B cell (primary cell): ENCODE results near the gene ANAPC15. TPM values are rescaled to one million over a fixed set of nuclear protein-coding genes. Genes with fewer than 3 reads are reported as not detected.

ENCODE experiments used
- ATAC-seq: fragments of 200-7000 bp; cut with Tn5 transposase; one replicate; pipeline ENCODE4 v1.10.0; 2021; ENCODE audit warnings: low read depth, mild to moderate bottlenecking, moderate number of reproducible peaks, moderate library complexity
- CTCF ChIA-PET: fragments of 350-600 bp; sonication (Branson Sonifier 250); formaldehyde crosslinking; loops from one replicate; lab custom pipeline; 2021; ENCODE audit warnings: antibody characterized with exemption, inconsistent platforms; lab: Charles Lee
- POLR2A ChIA-PET: fragments of 350-600 bp; sonication (Branson Sonifier 250); formaldehyde crosslinking; loops from one replicate; lab custom pipeline; 2021; ENCODE audit warnings: antibody characterized with exemption; lab: Charles Lee
- DNase-seq: peaks from one replicate; pipeline ENCODE4 v3.0.0; 2013
- H2AFZ ChIP-seq: 2 replicates; pipeline ENCODE4 v1.6.1; 2012; ENCODE audit warnings: mild to moderate bottlenecking, low read depth, low read length; ENCODE audit not compliant: insufficient read depth, poor library complexity, severe bottlenecking
- H3K27ac ChIP-seq, 2 donors: 1 replicate in 1 of 2; 2 replicates in 1 of 2; pipeline ENCODE4 v1.5.1; 2012 to 2013; ENCODE audit warnings: low read length in 2 of 2, mild to moderate bottlenecking in 2 of 2, moderate library complexity in 1 of 2
- H3K27me3 ChIP-seq, 4 experiments: fragments of 200-600 bp in 1 of 4; sonication (generic) in 1 of 4; replicated peaks in 1 of 4; 1 replicate in 2 of 4; 2 replicates in 2 of 4; pipeline versions ENCODE4 v1.6.1 to v1.7.0; 2013 to 2016; ENCODE audit warnings: low read length in 3 of 4, mild to moderate bottlenecking in 2 of 4, mixed read lengths in 1 of 4, moderate library complexity in 1 of 4; ENCODE audit not compliant: insufficient read depth in 4 of 4, control insufficient read depth in 3 of 4; ENCODE audit errors: control extremely low read depth in 1 of 4
- H3K36me3 ChIP-seq, 2 experiments: replicated peaks in 1 of 2; 1 replicate in 1 of 2; 2 replicates in 1 of 2; pipeline versions ENCODE4 v1.6.1 to v1.7.1; 2013; ENCODE audit warnings: low read length in 1 of 2; ENCODE audit not compliant: insufficient read depth in 2 of 2, control insufficient read depth in 1 of 2; ENCODE audit errors: control extremely low read depth in 1 of 2, extremely low read depth in 1 of 2
- H3K4me1 ChIP-seq, 2 donors: fragments of 200-600 bp in 1 of 2; sonication (generic) in 1 of 2; 1 replicate in 1 of 2; 2 replicates in 1 of 2; pipeline versions ENCODE4 v1.5.1 to v1.6.1; 2013 to 2017; ENCODE audit warnings: low read length in 2 of 2; ENCODE audit not compliant: control insufficient read depth in 2 of 2, insufficient read depth in 2 of 2
- H3K4me2 ChIP-seq: replicated peaks from 2 replicates; pipeline ENCODE3; 2012; ENCODE audit warnings: mild to moderate bottlenecking, low read depth, low read length; ENCODE audit not compliant: poor library complexity, severe bottlenecking
- H3K4me3 ChIP-seq, 5 experiments: fragments of 200-600 bp in 1 of 5; sonication (generic) in 1 of 5; 1 replicate in 3 of 5; 2 replicates in 2 of 5; pipeline versions ENCODE4 v1.5.1 to v1.7.0; 2011 to 2016; ENCODE audit warnings: low read length in 4 of 5, mild to moderate bottlenecking in 4 of 5, low read depth in 2 of 5, control low read depth in 1 of 5, moderate library complexity in 1 of 5; ENCODE audit not compliant: insufficient read depth in 1 of 5; ENCODE audit errors: control extremely low read depth in 1 of 5, extremely low read depth in 1 of 5
- H3K79me2 ChIP-seq: fragments of 200-600 bp; sonication (generic); one replicate; pipeline ENCODE4 v1.6.0; 2016; ENCODE audit warnings: low read length; ENCODE audit not compliant: control insufficient read depth, insufficient read depth
- H3K9ac ChIP-seq: fragments of 200-600 bp; sonication (generic); 2 replicates; pipeline ENCODE4 v1.6.1; 2017; ENCODE audit warnings: mild to moderate bottlenecking, low read length, moderate library complexity
- H3K9me3 ChIP-seq, 3 donors: one replicate each; pipeline versions ENCODE4 v1.6.1 to v1.7.1; 2013; ENCODE audit warnings: low read length in 2 of 3; ENCODE audit not compliant: control insufficient read depth in 2 of 3, insufficient read depth in 1 of 3; ENCODE audit errors: control extremely low read depth in 1 of 3
- H4K20me1 ChIP-seq: 2 replicates; pipeline ENCODE4 v1.6.0; 2012; ENCODE audit warnings: mild to moderate bottlenecking, low read length; ENCODE audit not compliant: insufficient read depth, control insufficient read depth, poor library complexity, severe bottlenecking
- H3K27ac Mint-ChIP-seq: one replicate; pipeline ENCODE4 v1.8.0; 2021; ENCODE audit warnings: mixed read lengths
- H3K27me3 Mint-ChIP-seq: one replicate; pipeline ENCODE4 v1.8.0; 2021; ENCODE audit warnings: mixed read lengths
- H3K4me1 Mint-ChIP-seq: one replicate; pipeline ENCODE4 v1.8.0; 2021; ENCODE audit warnings: mixed read lengths
- H3K4me3 Mint-ChIP-seq: one replicate; pipeline ENCODE4 v1.8.0; 2021; ENCODE audit warnings: mixed read lengths
- H3K9me3 Mint-ChIP-seq: one replicate; pipeline ENCODE4 v1.8.0; 2022; ENCODE audit warnings: mixed read lengths; ENCODE audit not compliant: insufficient read depth
- EZH2 ChIP-seq: IDR thresholded peaks from 2 replicates; pipeline ENCODE4 v1.6.1; 2012; ENCODE audit warnings: borderline replicate concordance, low read depth, mild to moderate bottlenecking, moderate library complexity, low read length; ENCODE audit not compliant: insufficient read depth, poor library complexity, severe bottlenecking
- WGBS: methylation state at CpG from one replicate; pipeline ENCODE4 v1.1.5; 2013; ENCODE audit warnings: missing lambda C conversion rate; ENCODE audit not compliant: insufficient coverage; 5-methylcytosine and 5-hydroxymethylcytosine counted together
- intact Hi-C: fragments of 100-400 bp; cut with micrococcal nuclease; formaldehyde crosslinking; loops from one replicate; pipeline ENCODE4 v1.10.0; 2022
- polyA plus RNA-seq: library from polyadenylated mRNA; depleted of rRNA; stranded (reverse); fragments of >200 nt; gene quantifications from 2 replicates; pipeline ENCODE4 v1.2.3, GENCODE V29; 2012
- total RNA-seq, 2 donors: library from RNA; stranded (reverse); fragments of 120-200 nt in 1 of 2; gene quantifications; 1 replicate in 1 of 2; 2 replicates in 1 of 2; pipeline versions ENCODE4 v1.2.3 to v1.2.4, GENCODE V29; 2013 to 2022
- TF ChIP-seq, protein P1 (sequence below): fragments of 200-600 bp; IDR thresholded peaks from one replicate; pipeline ENCODE4 v1.8.0; 2022; ENCODE audit warnings: antibody characterized with exemption, mild to moderate bottlenecking

The ANAPC15 gene
- total and polyA plus RNA-seq, 2 donors (not counting 1 experiment from before 2014, with no cell fraction given): 27.1 to 27.7 TPM

DNA sequence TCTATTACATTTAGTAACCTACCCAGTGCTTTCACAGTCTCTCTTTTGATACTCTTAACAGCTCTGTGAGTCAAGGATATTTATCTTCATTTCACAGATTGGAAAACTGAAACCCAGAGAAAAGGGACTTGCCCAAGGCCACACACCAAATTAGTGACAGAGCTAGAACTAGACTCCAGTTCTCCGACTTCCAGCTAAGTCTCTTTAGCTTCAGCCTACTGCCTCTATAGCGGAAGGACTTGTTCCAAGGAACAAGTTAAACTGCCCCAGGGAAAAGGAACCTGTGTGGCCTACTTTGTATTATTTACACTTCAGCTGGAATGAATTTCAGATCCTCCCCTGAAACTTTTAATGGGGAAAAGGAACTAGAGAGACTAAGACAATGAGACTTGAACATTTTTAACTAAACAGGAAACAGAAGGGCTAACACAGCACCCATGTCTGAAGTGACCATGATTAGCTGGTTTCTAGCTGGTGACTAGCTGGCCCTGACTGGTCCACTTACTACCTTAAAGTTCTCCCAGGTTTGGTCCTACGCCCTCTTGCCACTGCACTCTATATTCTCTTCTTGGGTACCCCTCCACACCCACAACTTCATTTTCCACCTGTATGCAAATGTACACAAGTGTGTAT, 30.6 kb downstream of the ANAPC15 start:
- H3K4me1 Mint-ChIP-seq: peaks cover 36% of the 10 kb centered on the region
- ChIA-PET POLR2A (interaction anchor here (1.2 to 1.6 kb wide), 3 partner anchors 30 to 148 kb away, joined by 3 to 6 read pairs (median 3); partner anchors contain the start of gene ANAPC15), CTCF (interaction anchor here (1.1 to 2.3 kb wide), 8 partner anchors 9 to 105 kb away, joined by 3 to 28 read pairs (median 4); no protein-coding TSS in a partner anchor)
- H3K9me3 Mint-ChIP-seq: no peaks in the 10 kb centered on the region
- H2AFZ ChIP-seq: no peak overlapping the region
- 77% methylated on average over 1 of the region's 3 CpGs for WGBS
- H3K4me3 ChIP-seq: no peak overlapping the region
- no peak for TF ChIP-seq EZH2
- TF ChIP-seq, protein P1, sequence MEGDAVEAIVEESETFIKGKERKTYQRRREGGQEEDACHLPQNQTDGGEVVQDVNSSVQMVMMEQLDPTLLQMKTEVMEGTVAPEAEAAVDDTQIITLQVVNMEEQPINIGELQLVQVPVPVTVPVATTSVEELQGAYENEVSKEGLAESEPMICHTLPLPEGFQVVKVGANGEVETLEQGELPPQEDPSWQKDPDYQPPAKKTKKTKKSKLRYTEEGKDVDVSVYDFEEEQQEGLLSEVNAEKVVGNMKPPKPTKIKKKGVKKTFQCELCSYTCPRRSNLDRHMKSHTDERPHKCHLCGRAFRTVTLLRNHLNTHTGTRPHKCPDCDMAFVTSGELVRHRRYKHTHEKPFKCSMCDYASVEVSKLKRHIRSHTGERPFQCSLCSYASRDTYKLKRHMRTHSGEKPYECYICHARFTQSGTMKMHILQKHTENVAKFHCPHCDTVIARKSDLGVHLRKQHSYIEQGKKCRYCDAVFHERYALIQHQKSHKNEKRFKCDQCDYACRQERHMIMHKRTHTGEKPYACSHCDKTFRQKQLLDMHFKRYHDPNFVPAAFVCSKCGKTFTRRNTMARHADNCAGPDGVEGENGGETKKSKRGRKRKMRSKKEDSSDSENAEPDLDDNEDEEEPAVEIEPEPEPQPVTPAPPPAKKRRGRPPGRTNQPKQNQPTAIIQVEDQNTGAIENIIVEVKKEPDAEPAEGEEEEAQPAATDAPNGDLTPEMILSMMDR: no peak
- H3K27me3 Mint-ChIP-seq: no peaks in the 10 kb centered on the region
- H3K4me2 ChIP-seq: no peak overlapping the region
- H3K27me3 ChIP-seq: no peaks in the 10 kb centered on the region
- H3K4me1 ChIP-seq: peaks cover 14 to 22% of the 10 kb centered on the region in 2 donors
- DNase-seq (no peak), ATAC-seq (no peak)
- peaks cover 29% of the 10 kb centered on the region for H3K79me2 ChIP-seq
- H3K9me3 ChIP-seq: no peaks in the 10 kb centered on the region
- H3K9ac ChIP-seq: no peak overlapping the region
- H3K27ac ChIP-seq: no peak overlapping the region
- peak overlapping the region; percentile 62 for H3K27ac Mint-ChIP-seq
- peaks cover 0 to 3% of the 10 kb centered on the region in 2 experiments for H3K36me3 ChIP-seq
- intact Hi-C loops: no loop called here
- H4K20me1 ChIP-seq: no peaks in the 10 kb centered on the region
- peak overlapping the region; percentile 74 for H3K4me3 Mint-ChIP-seq

DNA sequence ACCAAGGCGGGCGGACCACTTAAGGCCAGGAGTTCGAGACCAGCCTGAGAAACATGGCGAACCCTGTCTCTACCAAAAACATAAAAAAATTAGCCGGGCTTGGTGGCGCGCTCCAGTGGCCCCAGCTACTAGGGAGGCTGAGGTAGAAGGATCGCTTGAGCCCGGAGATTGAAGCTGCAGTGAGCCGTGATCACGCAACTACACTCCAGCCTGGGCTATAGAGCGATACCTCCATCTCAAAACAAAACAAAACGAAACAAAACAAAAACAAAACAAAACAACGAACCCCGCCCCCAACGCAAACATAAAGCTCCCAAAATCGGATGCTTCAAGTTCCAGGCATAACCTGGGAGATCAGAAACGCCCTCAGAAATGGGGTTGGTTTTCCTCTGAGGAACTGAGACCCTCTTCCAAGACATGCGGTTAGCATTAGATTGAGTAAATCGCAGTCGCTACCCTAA, 31.3 kb downstream of the ANAPC15 start:
- H3K9me3 ChIP-seq: no peaks in the 10 kb centered on the region
- ChIA-PET CTCF (interaction anchor here (1.1 to 2.3 kb wide), 7 partner anchors 9 to 104 kb away, joined by 3 to 28 read pairs (median 5); no protein-coding TSS in a partner anchor), POLR2A (interaction anchor here (1.3 to 1.6 kb wide), 2 partner anchors 41 to 148 kb away, joined by 3 to 6 read pairs; no protein-coding TSS in a partner anchor)
- Mint-ChIP-seq H3K4me3 (peak overlapping the region; percentile 87), H3K27ac (peak overlapping the region; percentile 87), H3K4me1 (peaks cover 39% of the 10 kb centered on the region), H3K9me3 (no peaks in the 10 kb centered on the region), H3K27me3 (no peaks in the 10 kb centered on the region)
- H3K4me2 ChIP-seq: peak overlapping the region; percentile 76
- intact Hi-C loops: no loop called here
- H3K27ac ChIP-seq: peak overlapping the region; percentile 78 to 90
- TF ChIP-seq, protein P1: no peak
- no peak for TF ChIP-seq EZH2
- DNase-seq: no peak
- no peak for ATAC-seq
- no peaks in the 10 kb centered on the region for H4K20me1 ChIP-seq
- WGBS: 83% methylated on average over 14 of the region's 21 CpGs
- peak overlapping the region; percentile 75 for H3K9ac ChIP-seq
- peaks cover 15 to 22% of the 10 kb centered on the region in 2 donors for H3K4me1 ChIP-seq
- peaks cover 0 to 3% of the 10 kb centered on the region in 2 experiments for H3K36me3 ChIP-seq
- H3K27me3 ChIP-seq: no peaks in the 10 kb centered on the region
- H3K79me2 ChIP-seq: peaks cover 34% of the 10 kb centered on the region
- H2AFZ ChIP-seq: peak overlapping the region; percentile 86
- peak overlapping the region in 4 of 5 experiments; percentile 61 to 84 (median 66) for H3K4me3 ChIP-seq
